Activated B cell treated with CpG ODN at 0.5 μM for 24 hours (primary cell): ENCODE measurements around the gene HDAC4. TPM values are rescaled to one million over a fixed set of nuclear protein-coding genes. Genes with fewer than 3 reads are reported as not detected.

Experiments used
- ATAC-seq: fragments of 200-7000 bp; cut with Tn5 transposase; one replicate; pipeline ENCODE4 v1.10.0; 2021; ENCODE audit warnings: low read depth, mild to moderate bottlenecking, moderate library complexity
- CTCF ChIA-PET: fragments of 350-600 bp; sonication (Branson Sonifier 250); formaldehyde crosslinking; loops from one replicate; lab custom pipeline; 2021; ENCODE audit warnings: antibody characterized with exemption; lab: Charles Lee
- POLR2A ChIA-PET: fragments of 350-600 bp; sonication (Branson Sonifier 250); formaldehyde crosslinking; loops from one replicate; lab custom pipeline; 2021; ENCODE audit warnings: antibody characterized with exemption; lab: Charles Lee
- DNase-seq: peaks from one replicate; pipeline ENCODE4 v3.0.0; 2022
- H3K27ac Mint-ChIP-seq: one replicate; pipeline ENCODE4 v1.8.0; 2020; ENCODE audit warnings: mixed read lengths
- H3K27me3 Mint-ChIP-seq: one replicate; pipeline ENCODE4 v1.8.0; 2021; ENCODE audit warnings: mixed read lengths
- H3K36me3 Mint-ChIP-seq: one replicate; pipeline ENCODE4 v1.8.0; 2021; ENCODE audit warnings: low read depth, mixed read lengths
- H3K4me1 Mint-ChIP-seq: one replicate; pipeline ENCODE4 v1.8.0; 2021; ENCODE audit warnings: mixed read lengths
- H3K4me3 Mint-ChIP-seq: one replicate; pipeline ENCODE4 v1.8.0; 2020; ENCODE audit warnings: mild to moderate bottlenecking, mixed read lengths
- H3K9me3 Mint-ChIP-seq: one replicate; pipeline ENCODE4 v1.8.0; 2020; ENCODE audit warnings: mixed read lengths
- intact Hi-C: fragments of 100-400 bp; cut with micrococcal nuclease; formaldehyde crosslinking; loops from one replicate; pipeline ENCODE4 v1.15.1; 2024
- total RNA-seq: library from RNA; stranded (reverse); gene quantifications from 2 replicates; pipeline ENCODE4 v1.2.3, GENCODE V29; 2022
- TF ChIP-seq, protein P1 (sequence below): fragments of 200-600 bp; IDR thresholded peaks from one replicate; pipeline ENCODE4 v1.8.0; 2022; ENCODE audit warnings: antibody characterized with exemption, mild to moderate bottlenecking

The HDAC4 gene
- total RNA-seq, 1 donor from 2014 or later = 31.9 TPM

DNA sequence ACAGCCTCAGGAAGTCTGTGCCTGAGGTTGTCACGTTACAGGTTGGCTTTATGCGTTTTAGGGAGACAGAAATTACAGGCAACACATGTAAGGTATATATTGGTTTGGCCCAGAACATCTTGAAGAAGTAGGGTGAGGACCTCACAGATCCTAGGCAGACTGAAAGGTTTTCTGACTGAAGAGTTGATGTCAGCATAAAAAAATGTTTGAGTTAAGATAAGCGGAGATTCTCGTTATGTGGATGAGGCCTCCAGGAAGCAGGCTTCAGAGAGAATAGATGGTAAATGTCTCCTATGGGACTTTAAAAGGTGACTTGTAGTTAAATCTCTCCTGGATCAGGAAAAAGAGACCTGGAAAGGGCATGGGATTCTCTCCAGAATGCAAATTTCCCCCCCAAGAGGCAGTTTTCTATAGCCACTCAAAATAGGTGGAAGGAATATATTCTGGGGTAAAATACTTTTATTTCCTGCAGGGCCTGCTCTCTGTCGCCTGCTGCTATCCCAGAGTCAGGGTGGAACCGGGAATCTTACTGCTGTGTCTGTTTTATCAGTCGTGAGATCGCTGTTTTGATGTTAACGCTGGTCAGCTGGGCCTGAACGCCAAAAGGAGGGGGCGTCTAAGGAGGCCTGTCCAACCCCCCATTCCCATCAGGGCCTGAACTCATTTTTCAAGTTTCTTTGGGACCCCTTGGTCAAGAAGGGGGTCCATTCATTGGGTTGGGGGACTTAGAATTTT lies 171.1 kb downstream of the HDAC4 start:
- no peak overlapping the region for H3K27ac Mint-ChIP-seq
- ChIA-PET POLR2A (no interaction called here), CTCF (interaction anchor here (0.9 kb wide), 1 partner anchor 13 kb away, joined by 3 read pairs; no protein-coding TSS in a partner anchor)
- H3K36me3 Mint-ChIP-seq = peaks cover 2% of the 10 kb centered on the region
- H3K4me3 Mint-ChIP-seq = no peak overlapping the region
- intact Hi-C loops = no loop called here
- TF ChIP-seq, protein P1, sequence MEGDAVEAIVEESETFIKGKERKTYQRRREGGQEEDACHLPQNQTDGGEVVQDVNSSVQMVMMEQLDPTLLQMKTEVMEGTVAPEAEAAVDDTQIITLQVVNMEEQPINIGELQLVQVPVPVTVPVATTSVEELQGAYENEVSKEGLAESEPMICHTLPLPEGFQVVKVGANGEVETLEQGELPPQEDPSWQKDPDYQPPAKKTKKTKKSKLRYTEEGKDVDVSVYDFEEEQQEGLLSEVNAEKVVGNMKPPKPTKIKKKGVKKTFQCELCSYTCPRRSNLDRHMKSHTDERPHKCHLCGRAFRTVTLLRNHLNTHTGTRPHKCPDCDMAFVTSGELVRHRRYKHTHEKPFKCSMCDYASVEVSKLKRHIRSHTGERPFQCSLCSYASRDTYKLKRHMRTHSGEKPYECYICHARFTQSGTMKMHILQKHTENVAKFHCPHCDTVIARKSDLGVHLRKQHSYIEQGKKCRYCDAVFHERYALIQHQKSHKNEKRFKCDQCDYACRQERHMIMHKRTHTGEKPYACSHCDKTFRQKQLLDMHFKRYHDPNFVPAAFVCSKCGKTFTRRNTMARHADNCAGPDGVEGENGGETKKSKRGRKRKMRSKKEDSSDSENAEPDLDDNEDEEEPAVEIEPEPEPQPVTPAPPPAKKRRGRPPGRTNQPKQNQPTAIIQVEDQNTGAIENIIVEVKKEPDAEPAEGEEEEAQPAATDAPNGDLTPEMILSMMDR = no peak
- H3K27me3 Mint-ChIP-seq = no peaks in the 10 kb centered on the region
- DNase-seq = no peak
- peaks cover 14% of the 10 kb centered on the region for H3K4me1 Mint-ChIP-seq
- ATAC-seq = no peak
- no peaks in the 10 kb centered on the region for H3K9me3 Mint-ChIP-seq

DNA sequence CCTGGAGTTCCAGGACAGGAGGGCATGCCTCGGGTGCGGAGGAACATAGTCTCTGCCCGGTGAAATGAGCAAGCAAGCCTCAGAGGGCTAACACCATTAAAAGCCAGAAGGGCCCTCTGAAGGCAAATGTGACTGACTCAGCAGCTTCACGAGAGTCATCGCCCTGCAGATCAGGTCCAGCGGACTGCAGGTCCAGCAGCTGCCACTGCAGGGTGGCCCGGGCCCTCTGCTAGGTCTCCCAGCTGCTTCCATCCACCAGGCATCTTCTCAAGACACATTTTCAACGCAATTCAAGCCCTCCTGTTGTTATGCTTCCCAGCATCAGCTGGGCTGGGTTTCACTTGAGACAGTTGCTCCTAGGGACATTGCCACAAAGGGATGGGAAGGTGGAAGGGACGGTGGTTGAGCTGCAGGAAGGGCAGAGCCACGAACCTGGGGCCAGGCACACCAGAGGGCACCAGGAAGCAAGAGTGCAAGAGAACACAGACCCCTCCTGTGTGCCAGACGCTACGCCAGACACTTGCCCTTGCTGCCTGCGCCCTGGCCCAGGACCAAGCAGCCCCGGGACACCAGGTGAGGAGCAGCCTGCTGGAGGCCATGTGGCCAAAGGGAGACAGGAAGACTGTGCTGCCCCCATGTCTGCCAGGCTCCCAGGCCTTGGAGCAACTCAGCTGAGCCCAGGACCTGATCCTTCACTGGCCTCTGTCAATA lies 173.0 kb downstream of the HDAC4 start:
- peaks cover 18% of the 10 kb centered on the region for H3K4me1 Mint-ChIP-seq
- no peak overlapping the region for H3K4me3 Mint-ChIP-seq
- CTCF ChIA-PET = no interaction called here

GRCh38 chr2:239226677-239227581 lies 173.9 kb downstream of the HDAC4 start:
- Mint-ChIP-seq H3K4me1 (peaks cover 27% of the 10 kb centered on the region), H3K27me3 (no peaks in the 10 kb centered on the region), H3K4me3 (no peak overlapping the region), H3K9me3 (no peaks in the 10 kb centered on the region), H3K27ac (no peak overlapping the region), H3K36me3 (no peaks in the 10 kb centered on the region)
- TF ChIP-seq, protein P1 = no peak
- intact Hi-C loops = no loop called here
- POLR2A ChIA-PET = interaction anchor here (0.6 kb wide), 1 partner anchor 19 kb away, joined by 4 read pairs; no protein-coding TSS in a partner anchor
- DNase-seq (no peak), ATAC-seq (no peak)
- CTCF ChIA-PET = no interaction called here

More for the DNA sequence above, 173.0 kb downstream of the HDAC4 start:
- no peak for DNase-seq
- no peak for ATAC-seq
- no peak overlapping the region for H3K27ac Mint-ChIP-seq
- H3K27me3 Mint-ChIP-seq = no peaks in the 10 kb centered on the region
- H3K9me3 Mint-ChIP-seq = no peaks in the 10 kb centered on the region
- intact Hi-C loops = no loop called here
- TF ChIP-seq, protein P1 = no peak
- no peaks in the 10 kb centered on the region for H3K36me3 Mint-ChIP-seq
- POLR2A ChIA-PET = interaction anchor here (0.6 kb wide), 1 partner anchor 19 kb away, joined by 4 read pairs; no protein-coding TSS in a partner anchor

DNA sequence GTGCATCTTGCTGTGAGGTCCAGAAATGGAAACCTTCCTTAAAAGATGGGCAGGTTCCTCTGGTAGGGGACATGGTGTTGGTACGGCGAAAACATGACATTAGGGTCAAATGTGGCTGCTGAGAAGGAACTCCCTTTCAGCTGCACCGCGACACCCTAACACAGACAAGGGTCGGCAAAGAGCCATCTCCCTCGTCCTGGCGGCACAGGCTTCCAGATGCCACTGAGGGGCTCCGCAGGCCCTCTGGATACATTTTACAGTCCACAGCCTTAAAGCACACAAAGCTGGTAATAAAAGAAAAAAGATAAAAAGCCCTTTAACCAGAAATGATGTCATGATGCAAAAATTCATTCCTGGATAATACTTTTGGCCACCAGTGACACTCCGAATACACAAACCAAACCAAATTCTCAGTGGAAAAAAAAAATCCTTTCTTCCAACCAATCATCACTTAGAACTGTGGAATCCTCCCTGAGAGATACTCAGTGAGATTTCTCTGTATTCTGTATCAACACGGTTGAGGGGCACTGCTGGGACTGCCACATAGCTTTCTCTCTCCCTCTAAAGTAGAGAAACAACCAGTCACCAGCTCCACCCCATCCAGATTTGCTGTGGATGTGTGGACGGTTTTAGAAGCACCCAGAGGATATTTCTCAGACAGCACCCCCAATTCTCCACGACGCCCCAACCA lies 174.8 kb downstream of the HDAC4 start:
- Mint-ChIP-seq H3K4me3 (no peak overlapping the region), H3K9me3 (no peaks in the 10 kb centered on the region), H3K27me3 (no peaks in the 10 kb centered on the region), H3K27ac (no peak overlapping the region), H3K36me3 (no peaks in the 10 kb centered on the region), H3K4me1 (peaks cover 34% of the 10 kb centered on the region)
- TF ChIP-seq, protein P1 = no peak
- no peak for ATAC-seq
- intact Hi-C loops = no loop called here
- ChIA-PET POLR2A (no interaction called here), CTCF (no interaction called here)
- DNase-seq = no peak
